ENCODE data around the gene TTLL6.

GRCh38 chr17:48830840-48831548 is 14.0 kb upstream of the TTLL6 start, which contains the start of gene CALCOCO2:
- TF ChIP-seq EZH2phosphoT487 (IDR thresholded peaks at IDR 0.05; ENCODE audit: insufficient read depth, low read depth) = no peak
- TF ChIP-seq EZH2 (IDR thresholded peaks at IDR 0.05; ENCODE audit: insufficient read depth, poor library complexity, severe bottlenecking) = no peak
